ENCODE data around the gene GLDN.

The GLDN gene

GRCh38 chr15:51322621-51323296 is 18.7 kb upstream of the GLDN start:
- no peak overlapping the region for H3K27ac ChIP-seq
- TF ChIP-seq ZFX (IDR thresholded peaks at IDR 0.05; ENCODE audit: borderline replicate concordance) (no peak), CTCF (IDR thresholded peaks at IDR 0.05) (no peak)

- no peak for TF ChIP-seq ZFX (IDR thresholded peaks at IDR 0.05; ENCODE audit: borderline replicate concordance)
- TF ChIP-seq CTCF (IDR thresholded peaks at IDR 0.05) = no peak
- H3K27ac ChIP-seq = no peak overlapping the region
Observed at GRCh38 chr15:51323749-51324148, 17.7 kb upstream of the GLDN start.

GRCh38 chr15:51325167-51325566 is 16.3 kb upstream of the GLDN start:
- no peak overlapping the region for H3K27ac ChIP-seq
- no peak for TF ChIP-seq CTCF (IDR thresholded peaks at IDR 0.05)
- no peak for TF ChIP-seq ZFX (IDR thresholded peaks at IDR 0.05; ENCODE audit: borderline replicate concordance)

GRCh38 chr15:51327081-51327480 is 14.4 kb upstream of the GLDN start:
- H3K27ac ChIP-seq = no peak overlapping the region
- no peak for TF ChIP-seq ZFX (IDR thresholded peaks at IDR 0.05; ENCODE audit: borderline replicate concordance)
- TF ChIP-seq CTCF (IDR thresholded peaks at IDR 0.05) = no peak

GRCh38 chr15:51328926-51329325 is 12.5 kb upstream of the GLDN start:
- no peak overlapping the region for H3K27ac ChIP-seq
- TF ChIP-seq CTCF (IDR thresholded peaks at IDR 0.05) (no peak), ZFX (IDR thresholded peaks at IDR 0.05; ENCODE audit: borderline replicate concordance) (no peak)

GRCh38 chr15:51331141-51331540 is 10.3 kb upstream of the GLDN start:
- TF ChIP-seq CTCF (IDR thresholded peaks at IDR 0.05) = no peak
- TF ChIP-seq ZFX (IDR thresholded peaks at IDR 0.05; ENCODE audit: borderline replicate concordance) = no peak
- H3K27ac ChIP-seq = no peak overlapping the region

- no peak overlapping the region for H3K27ac ChIP-seq
- no peak for TF ChIP-seq CTCF (IDR thresholded peaks at IDR 0.05)
- no peak for TF ChIP-seq ZFX (IDR thresholded peaks at IDR 0.05; ENCODE audit: borderline replicate concordance)
Observed at GRCh38 chr15:51332206-51333147, 9.0 kb upstream of the GLDN start.

Measured in 22Rv1 (cell line).